ENCODE results near the gene ZMYM4. TPM values are rescaled to one million over a fixed set of nuclear protein-coding genes. Genes with fewer than 3 reads are reported as not detected.
"Not testable (repeated sequence)": the region's sequence is repeated elsewhere in the genome, so short reads cannot be mapped to it uniquely, and the experiment has no call there.

The ZMYM4 gene
- total and polyA plus RNA-seq, 12 donors, result 6.7 to 37.7 (median 34.1) TPM

DNA sequence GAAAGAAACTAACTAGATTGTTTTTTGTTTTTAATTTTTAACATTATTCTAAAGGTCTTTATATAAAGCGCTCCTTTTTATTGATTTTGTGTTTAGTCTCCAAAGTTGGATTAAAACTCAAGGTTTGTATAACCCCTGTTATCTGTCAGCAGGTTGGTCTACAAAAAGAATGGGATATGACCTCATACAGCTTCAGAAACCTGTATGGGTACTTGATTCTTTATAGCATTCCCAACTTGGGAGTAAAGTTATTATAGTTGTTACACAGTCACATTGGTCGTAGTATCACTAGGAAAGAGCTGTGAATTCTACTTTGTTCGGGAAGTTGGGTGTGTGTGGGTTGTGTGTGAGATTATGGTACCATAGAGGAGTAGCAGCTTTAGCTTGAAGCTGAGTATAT is 52.4 kb downstream of the ZMYM4 start:
- DNase-seq, result no peak
- ATAC-seq, result peak in 3 of 8 donors; percentile 44 to 52 (median 44)
- peak overlapping the region in 7 of 10 donors; percentile 30 to 84 (median 79) for H3K27ac ChIP-seq

DNA sequence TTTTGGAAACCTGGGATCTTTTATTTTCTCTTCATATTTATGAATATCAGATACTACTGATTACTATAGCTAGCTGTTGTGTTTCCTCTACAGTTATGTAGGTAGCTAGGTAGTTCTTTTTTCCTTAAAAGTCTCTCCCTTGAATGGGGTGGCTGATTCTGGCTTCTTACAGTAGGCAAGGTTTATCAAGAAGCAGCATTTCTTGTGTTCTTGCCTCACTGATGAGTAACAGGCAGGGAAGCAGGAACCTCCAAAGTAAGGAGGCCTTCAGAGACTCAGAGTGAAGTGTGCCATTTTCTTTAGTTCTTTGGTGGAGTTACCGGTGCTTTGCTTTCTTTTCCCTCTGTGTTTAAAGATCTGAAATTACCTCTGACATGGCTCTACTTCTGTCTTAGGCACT is 56.0 kb downstream of the ZMYM4 start:
- no peak overlapping the region for H3K4me3 ChIP-seq

More for the DNA sequence above, 52.4 kb downstream of the ZMYM4 start:
- 63 to 68% methylated on average over 3 of the region's 3 CpGs for WGBS, 2 donors
- TF ChIP-seq, protein P1, sequence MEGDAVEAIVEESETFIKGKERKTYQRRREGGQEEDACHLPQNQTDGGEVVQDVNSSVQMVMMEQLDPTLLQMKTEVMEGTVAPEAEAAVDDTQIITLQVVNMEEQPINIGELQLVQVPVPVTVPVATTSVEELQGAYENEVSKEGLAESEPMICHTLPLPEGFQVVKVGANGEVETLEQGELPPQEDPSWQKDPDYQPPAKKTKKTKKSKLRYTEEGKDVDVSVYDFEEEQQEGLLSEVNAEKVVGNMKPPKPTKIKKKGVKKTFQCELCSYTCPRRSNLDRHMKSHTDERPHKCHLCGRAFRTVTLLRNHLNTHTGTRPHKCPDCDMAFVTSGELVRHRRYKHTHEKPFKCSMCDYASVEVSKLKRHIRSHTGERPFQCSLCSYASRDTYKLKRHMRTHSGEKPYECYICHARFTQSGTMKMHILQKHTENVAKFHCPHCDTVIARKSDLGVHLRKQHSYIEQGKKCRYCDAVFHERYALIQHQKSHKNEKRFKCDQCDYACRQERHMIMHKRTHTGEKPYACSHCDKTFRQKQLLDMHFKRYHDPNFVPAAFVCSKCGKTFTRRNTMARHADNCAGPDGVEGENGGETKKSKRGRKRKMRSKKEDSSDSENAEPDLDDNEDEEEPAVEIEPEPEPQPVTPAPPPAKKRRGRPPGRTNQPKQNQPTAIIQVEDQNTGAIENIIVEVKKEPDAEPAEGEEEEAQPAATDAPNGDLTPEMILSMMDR (IDR thresholded peaks at IDR 0.05), result no peak
- H3K4me1 ChIP-seq, result peaks cover 0 to 51% (median 17%) of the 10 kb centered on the region in 9 donors
- H3K9me3 ChIP-seq, result no peaks in the 10 kb centered on the region
- intact Hi-C loops (cut with DNase I), result no loop called here
- peaks cover 0 to under 1% (median 0%) of the 10 kb centered on the region in 9 donors for H3K36me3 ChIP-seq
- peak overlapping the region in 2 of 10 donors; percentile 6 to 23 for H3K4me3 ChIP-seq
- H3K27me3 ChIP-seq, result no peaks in the 10 kb centered on the region

DNA sequence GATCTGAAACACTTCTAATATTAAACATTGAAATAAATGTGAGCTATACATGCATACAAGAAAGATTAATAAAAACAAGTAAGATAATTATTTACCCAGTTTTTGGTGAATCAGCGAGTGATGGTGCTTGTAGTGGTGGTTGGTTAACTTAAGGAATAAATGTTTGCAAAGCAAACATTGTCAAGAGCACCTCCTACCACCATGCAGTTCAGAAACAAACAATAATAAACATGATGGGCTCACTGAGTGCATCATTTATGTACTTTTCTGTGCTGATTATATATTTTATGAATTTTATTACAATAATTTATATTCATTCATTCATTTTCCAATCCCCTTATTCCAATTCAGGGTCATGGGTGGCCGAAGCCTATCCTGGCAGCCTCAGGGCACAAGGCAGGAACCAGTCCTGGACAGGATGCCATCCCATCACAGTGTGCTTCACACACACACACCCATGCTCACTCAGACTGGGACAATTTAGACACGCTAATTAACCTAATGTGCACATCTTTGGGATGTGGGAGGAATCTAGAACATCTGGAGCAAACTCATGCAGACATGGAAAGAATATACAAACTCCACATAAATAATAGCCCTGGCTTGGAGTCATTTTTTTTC is 57.8 kb downstream of the ZMYM4 start:
- intact Hi-C loops (cut with DNase I), result loop anchor here in 1 of 10 donors (5.0 kb wide), 1 partner anchor 34 kb away; no protein-coding TSS in a partner anchor
- TF ChIP-seq, protein P1 (IDR thresholded peaks at IDR 0.05), result no peak
- Histone ChIP-seq H3K27me3 (no peaks in the 10 kb centered on the region), H3K27ac (no peak overlapping the region), H3K36me3 (peaks cover 0 to 28% (median 0%) of the 10 kb centered on the region in 9 donors), H3K9me3 (no peaks in the 10 kb centered on the region), H3K4me1 (peaks cover 0 to 34% (median 11%) of the 10 kb centered on the region in 9 donors), H3K4me3 (no peak overlapping the region)
- whole genome bisulfite sequencing, 2 donors, result 95 to 96% methylated on average over 3 of the region's 3 CpGs
- DNase-seq (no peak), ATAC-seq (no peak)

More for the DNA sequence above, 56.0 kb downstream of the ZMYM4 start:
- H3K27ac ChIP-seq, result peak overlapping the region in 5 of 10 donors; percentile 1 to 60 (median 35)
- H3K9me3 ChIP-seq, result no peaks in the 10 kb centered on the region
- DNase-seq, result no peak
- ATAC-seq, result peak in 1 of 8 donors; percentile 22
- intact Hi-C loops (cut with DNase I), result no loop called here
- WGBS, 2 donors, result 68 to 90% methylated on average over 1 of the region's 1 CpG
- TF ChIP-seq, protein P1 (IDR thresholded peaks at IDR 0.05), result no peak
- no peaks in the 10 kb centered on the region for H3K27me3 ChIP-seq
- H3K4me1 ChIP-seq, result peaks cover 0 to 51% (median 18%) of the 10 kb centered on the region in 9 donors
- H3K36me3 ChIP-seq, result peaks cover 0 to 28% (median 0%) of the 10 kb centered on the region in 9 donors

DNA sequence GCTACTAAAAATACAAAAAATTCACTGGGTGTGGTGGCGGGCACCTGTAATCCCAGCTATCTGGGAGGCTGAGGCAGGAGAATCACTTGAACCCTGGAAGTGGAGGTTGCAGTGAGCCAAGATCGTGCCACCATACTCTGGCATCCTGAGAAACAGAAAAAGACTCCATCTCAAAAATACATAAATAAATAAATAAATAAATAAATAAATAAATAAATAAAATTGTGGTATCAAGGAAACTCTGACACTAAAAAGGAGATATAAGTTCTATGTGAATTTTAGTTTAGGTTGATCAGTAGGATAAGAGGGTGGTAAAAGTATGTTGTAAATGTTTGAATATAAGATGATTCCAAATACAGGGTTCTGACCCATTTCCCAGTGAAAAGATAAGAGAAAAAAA is 63.1 kb downstream of the ZMYM4 start:
- H3K27ac ChIP-seq; ATAC-seq; intact Hi-C loops (cut with DNase I); H3K9me3 ChIP-seq; H3K4me1 ChIP-seq; DNase-seq; H3K4me3 ChIP-seq; H3K27me3 ChIP-seq: not testable (repeated sequence)
- 98 to 100% methylated on average over 2 of the region's 2 CpGs for WGBS, 2 donors
- peaks cover 0 to 37% (median 0%) of the 10 kb centered on the region in 9 donors for H3K36me3 ChIP-seq

DNA sequence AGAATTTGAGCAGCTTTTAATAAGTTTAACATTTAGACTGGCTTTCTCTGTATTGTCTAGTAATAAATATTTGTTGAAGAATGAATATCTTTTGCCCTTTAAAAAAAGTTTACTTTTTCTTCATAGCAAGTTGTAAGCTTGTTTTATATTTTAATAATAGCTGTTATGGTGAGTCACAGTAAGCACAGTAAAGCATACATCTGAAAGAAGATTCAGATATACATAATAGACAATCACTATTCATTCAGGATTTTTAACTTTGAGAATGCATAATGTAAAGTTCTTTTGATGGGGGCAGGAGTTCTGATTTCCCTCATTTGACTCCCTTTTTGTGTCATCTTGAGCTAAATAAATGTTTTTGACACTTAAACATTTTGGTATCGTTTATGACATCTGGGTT is 66.0 kb downstream of the ZMYM4 start:
- Histone ChIP-seq H3K4me3 (no peak overlapping the region), H3K9me3 (no peaks in the 10 kb centered on the region), H3K36me3 (peaks cover 0 to 28% (median 0%) of the 10 kb centered on the region in 9 donors), H3K4me1 (no peaks in the 10 kb centered on the region), H3K27me3 (no peaks in the 10 kb centered on the region), H3K27ac (no peak overlapping the region)
- WGBS, 2 donors, result 79 to 83% methylated on average over 1 of the region's 1 CpG
- intact Hi-C loops (cut with DNase I), result no loop called here
- no peak for DNase-seq
- no peak for ATAC-seq
- TF ChIP-seq, protein P1 (IDR thresholded peaks at IDR 0.05), result no peak
